Measurements from ENCODE around the gene USP24.

DNA sequence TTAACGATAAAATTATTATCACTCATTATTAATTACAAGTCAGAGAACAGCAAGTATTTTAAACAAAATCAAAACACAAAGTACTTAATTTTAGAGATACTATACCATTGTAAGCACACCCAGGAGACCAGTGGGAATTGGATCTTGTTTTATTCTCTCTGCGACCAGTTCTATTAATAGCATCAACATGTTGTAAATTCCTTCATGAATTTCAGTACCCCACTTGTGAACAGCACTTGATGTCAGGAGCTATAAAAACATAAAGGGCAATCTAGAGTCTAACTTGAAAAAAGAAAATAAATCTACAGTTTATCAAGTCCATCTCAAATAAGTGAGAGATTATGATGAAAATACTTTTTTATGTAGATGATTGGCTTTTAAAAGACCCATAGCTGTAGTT is 42.9 kb downstream of the USP24 start:
- TF ChIP-seq, protein P1, sequence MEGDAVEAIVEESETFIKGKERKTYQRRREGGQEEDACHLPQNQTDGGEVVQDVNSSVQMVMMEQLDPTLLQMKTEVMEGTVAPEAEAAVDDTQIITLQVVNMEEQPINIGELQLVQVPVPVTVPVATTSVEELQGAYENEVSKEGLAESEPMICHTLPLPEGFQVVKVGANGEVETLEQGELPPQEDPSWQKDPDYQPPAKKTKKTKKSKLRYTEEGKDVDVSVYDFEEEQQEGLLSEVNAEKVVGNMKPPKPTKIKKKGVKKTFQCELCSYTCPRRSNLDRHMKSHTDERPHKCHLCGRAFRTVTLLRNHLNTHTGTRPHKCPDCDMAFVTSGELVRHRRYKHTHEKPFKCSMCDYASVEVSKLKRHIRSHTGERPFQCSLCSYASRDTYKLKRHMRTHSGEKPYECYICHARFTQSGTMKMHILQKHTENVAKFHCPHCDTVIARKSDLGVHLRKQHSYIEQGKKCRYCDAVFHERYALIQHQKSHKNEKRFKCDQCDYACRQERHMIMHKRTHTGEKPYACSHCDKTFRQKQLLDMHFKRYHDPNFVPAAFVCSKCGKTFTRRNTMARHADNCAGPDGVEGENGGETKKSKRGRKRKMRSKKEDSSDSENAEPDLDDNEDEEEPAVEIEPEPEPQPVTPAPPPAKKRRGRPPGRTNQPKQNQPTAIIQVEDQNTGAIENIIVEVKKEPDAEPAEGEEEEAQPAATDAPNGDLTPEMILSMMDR (IDR thresholded peaks at IDR 0.05; ENCODE audit: low read depth, low read length), result no peak
- TF ChIP-seq EZH2phosphoT487 (IDR thresholded peaks at IDR 0.05; ENCODE audit: low read depth), result no peak
